NCI-H1694 treated with DMSO at 0.1 percent for 48 hours (cell line): ENCODE data around the gene CECR2.

Experiments
- DNase-seq: peaks from one replicate; lab custom pipeline; 2025; lab: John Stamatoyannopoulos, UW

CECR2 gene

DNA sequence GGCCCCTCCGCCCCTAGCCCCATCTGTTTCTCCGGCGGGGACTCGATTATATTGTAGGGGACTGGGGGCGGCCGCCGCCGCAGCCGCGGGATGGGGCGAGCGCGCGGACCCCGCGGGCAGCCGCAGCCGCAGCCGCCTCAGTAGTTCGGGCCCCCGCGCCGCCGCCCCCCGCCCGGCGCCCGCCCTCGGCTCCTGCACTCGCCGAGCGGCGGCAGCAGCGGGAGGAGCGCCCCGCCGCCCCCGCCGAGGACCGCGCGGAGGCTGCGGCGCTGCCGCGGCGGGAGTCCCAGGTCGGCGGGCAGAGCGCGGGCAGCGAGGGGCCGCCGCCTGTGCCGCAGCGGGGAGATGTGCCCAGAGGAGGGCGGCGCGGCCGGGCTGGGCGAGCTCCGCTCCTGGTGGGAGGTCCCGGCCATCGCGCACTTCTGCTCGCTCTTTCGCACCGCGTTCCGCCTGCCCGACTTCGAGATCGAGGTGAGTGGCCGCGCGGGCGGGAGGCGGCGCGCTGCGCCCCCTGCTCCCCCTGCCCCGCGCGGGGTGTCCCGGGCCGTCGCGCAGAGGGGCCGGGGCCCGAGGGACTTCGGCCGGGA is at the start of gene CECR2:
Gene CECR2 (plus strand): TSS at position 22 of the 587 bp plus-strand sequence. CDS start 324 bp downstream, at position 346.
- DNase-seq, result peak; percentile 2

DNA sequence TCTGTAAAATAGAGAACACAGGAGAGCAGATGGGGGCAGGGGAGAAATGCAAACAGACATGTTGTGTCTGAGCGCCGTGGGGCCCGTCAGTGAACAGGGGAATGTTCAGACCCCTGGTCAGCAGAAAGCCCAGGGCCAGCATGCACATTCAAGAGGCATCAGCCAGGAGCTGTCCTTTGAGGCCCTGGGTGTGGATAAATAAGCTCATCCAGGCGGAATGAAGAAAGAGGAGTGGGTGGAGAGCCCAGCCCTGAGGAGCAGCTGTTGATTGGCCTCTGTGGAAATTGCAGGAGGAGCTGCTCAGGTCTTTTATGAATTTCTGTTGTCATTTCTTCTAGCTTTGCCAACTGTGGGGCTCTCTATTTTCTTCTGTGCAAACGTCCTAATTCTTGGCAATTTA is 49.7 kb upstream of the CECR2 start:
- DNase-seq, result no peak

DNA sequence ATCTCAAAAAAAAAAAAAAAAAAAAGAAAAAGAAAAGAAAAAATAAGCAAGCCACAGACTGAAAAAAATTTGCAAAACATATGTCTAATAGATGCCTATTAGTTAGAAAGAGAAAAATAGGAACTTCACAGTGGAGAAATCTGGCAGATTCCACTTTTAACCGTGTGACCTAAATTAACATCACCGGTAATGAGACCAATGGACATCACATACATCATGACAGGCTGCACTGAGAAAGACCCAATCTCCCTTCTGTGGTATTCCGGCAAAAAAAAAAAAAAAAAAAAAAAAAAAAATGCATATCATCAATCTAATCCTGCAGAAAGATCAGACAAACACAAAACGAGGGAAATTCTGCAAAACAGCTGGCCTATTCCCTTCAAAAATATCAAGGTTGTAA is 46.7 kb upstream of the CECR2 start:
- DNase-seq, result no peak

DNA sequence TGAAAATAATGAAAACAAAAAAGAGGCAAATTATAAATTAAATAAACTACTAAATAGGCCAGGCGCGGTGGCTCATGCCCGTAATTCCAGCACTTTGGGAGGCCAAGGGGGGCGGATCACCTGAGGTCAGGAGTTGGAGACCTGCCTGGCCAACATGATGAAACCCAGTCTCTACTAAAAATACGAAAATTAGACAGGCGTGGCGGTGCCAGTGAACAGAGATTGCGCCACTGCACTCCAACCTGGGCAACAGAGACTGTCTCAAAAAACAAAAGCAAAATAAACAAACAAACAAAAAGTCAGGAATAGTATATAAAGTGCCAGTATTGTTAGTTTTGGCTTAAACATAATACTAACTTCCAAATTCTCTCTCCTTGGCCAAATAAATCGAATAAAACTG is 37.6 kb upstream of the CECR2 start:
- no peak for DNase-seq

DNA sequence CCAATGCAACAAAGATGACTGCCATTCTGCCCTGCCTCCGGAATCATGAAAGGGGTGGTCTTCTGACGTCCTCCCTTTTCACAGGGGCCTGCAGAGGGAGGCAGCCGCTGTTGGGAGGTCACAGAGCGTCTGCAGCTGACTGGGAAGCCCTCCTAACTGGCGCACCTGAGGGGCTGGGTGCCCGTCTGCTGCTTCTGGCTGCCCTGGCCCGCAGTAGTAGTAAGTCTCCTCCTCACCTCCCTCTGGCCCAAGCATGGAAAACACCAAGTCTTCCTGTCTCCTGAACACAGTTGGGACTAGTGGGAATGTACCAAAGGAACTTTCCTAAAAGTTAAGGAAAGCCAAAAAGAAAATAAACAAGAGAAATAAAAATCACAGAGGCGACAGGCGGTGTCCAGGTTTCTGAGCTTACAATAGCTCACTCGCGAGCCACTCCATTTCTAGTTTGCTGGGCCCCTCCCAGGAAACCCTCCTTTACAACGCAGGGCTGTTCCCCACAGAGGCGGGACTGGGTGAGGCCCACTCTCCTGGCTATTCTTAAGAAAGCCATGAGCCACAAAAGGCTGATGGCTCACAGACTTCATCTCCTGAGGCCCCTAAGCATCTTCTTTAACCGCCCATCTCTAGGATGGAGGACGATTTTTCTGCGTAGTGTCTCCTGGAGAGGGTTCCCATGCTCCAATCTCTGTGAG is 37.0 kb upstream of the CECR2 start:
- DNase-seq, result no peak

DNA sequence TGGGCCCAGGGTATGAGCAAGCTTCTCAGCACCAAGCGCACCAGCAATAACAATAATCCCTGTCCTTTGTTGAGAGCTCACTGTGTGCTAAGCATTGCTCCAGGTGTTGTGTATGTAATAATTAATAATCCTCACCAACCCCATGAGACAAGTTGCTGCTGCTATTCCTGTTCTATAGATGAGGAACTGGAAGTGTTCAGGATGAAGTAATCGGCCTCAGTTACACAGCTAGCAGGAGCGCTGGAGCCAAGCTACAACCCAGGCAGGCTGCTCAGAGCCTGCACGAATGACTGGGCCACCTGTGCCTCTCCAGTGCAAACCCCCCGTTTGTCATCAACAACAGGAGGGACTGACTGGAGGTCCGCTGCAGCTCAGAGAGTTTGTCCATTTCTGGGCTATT is 35.2 kb upstream of the CECR2 start:
- DNase-seq, result no peak

DNA sequence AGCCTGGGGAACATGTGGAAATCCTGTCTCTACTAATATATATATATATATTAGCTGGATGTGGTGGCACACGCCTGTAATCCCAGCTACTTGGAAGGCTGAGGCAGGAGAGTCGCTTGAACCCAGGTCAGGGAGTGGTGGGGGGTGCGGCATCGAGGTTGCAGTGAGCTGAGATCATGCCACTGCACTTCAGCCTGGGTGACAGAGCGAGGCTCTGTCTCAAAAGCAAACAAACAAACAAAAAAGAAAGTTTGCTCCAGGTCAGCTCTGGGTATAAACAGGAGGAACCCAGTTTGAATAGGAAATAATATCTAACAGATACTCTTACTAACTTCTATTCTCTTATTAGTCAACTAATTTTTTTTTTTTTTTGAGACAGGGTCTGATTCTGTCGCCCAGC is 34.3 kb upstream of the CECR2 start:
- no peak for DNase-seq

DNA sequence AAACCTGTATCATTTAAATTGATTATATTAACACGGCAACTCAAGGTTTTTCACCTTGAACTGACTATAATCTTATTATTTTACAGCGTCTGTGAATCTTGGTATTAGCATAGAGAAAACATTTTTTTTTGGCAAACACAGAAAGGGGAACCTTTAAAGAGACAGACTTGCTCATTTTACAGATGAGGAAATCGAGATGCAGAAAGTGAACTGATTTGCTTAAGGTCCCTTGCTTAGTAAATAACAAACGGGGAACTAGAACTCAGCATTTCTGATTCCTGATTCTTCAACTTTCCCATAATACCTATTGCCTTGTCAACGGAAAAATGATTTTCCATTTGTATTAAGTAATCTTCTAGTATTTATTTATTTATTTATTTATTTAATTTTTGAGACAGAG is 33.2 kb upstream of the CECR2 start:
- no peak for DNase-seq

DNA sequence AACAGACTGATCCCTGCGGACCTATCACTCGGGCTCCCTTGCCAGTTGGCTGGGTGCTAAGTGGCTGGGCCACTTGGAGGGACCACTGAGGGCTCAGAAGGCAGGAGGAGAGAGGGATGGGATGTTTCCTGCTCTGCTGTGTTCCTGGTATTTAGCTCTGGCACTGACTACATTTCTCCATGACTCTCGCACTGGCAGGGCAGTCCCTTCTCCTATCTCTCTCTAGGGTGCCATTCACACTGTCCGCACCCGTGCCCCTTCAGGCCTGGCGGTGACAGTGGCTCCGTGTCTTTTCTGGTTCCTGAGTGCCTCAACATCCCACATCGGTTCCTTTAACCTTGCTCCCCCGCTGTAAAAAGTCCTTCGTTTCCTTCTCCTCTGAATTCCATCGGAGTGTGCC is 31.6 kb upstream of the CECR2 start:
- no peak for DNase-seq

DNA sequence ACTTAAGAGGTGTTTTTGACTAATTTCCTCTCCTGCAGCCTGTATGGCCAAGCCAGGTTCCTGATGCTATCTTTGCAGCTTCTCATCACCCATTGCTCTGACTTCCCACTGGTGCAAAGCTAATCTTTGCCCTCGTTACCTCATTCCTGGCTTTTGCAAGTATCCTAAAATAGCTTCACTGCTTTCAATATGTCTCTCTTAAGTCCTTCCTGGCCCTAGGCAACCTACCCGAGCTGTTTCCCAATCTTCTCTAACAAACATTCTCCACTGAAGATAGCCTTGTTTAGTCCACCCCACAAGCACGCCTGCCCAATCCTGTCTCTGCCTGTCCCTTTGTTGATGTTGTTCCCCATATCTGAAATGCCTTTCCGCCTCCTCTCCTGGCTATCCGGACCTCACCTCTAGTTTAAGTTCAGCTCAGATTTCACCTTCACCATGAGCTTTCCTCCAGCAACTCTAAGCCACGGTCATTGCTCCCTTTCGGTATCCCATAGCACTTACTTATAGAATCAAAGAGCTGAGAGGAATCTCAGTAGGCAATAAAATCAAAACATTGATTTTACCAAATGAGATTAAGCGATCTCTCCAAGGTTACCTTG is 30.1 kb upstream of the CECR2 start:
- DNase-seq, result peak; percentile 1

DNA sequence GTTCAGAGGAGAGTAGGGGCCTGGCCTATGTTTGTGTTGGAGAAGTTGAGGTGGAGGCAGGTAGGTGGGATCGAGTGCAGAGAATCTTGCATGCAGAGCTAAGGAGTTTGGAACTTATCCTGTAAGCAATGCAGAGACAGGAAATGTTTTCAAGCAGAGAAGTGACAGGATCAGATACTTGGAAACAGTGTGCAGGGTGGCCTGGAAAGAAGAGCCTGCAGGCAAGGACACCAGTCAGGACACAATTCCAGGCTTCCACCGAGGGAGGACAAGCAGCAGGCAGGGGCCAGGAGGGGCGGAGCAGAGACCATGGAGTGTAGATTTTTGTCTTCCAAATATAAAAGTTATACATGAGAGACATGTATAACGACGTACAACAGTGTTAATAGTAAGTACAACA is 26.9 kb upstream of the CECR2 start:
- no peak for DNase-seq

DNA sequence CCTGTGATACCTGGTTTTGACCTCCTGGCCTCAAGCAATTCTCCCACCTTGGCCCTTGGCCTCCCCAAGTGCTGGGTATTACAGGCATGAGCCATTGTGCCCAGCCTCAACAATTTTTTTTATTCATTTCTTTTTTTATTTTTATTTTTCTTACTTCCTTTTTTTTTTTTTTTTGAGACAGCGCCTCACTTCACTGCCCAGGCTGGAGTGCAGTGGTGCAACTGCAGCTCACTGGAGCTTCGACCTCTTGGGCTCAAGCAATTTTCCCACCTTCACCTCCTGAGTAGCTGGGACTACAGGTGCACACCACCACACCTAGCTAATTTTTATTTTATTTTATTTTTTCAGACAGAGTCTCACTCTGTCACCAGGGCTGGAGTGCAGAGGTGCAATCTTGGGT is 25.5 kb upstream of the CECR2 start:
- DNase-seq, result no peak

DNA sequence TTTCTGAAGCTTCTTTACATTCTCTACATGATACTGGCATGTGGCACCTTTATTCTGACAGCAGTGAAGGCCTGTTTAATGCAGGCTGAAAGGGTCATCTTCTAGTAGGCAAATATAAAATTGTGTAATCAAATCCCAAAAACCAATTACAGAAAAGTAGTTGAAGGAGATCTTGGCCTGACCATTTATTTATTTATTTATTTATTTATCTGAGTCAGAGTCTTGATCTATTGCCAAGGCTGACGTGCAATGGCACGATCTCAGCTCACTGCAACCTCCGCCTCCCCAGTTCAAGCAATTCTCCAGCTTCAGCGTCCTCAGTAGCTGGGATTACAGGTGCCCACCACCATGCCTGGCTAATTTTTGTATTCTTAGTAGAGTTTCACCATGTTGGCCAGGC is 22.7 kb upstream of the CECR2 start:
- no peak for DNase-seq

DNA sequence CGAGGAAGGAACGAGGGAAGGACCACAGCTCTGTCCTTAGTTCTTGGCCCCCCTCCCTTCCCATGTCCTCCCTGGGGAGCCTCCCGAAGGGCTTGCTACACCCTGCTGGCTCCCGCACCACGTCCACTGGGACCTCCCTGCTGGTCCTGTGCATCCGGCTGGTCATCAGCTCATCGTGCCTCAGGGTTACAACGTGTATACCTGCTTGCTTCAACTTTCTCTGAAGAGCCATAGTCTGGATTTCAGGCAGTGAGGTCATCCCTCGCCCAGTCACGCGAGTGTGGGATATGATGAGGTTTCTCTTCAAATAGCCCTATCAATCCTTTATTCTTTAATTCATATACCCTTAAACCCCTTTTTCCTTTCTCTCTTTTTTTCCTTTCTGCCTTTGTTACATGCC is 21.5 kb upstream of the CECR2 start:
- no peak for DNase-seq

DNA sequence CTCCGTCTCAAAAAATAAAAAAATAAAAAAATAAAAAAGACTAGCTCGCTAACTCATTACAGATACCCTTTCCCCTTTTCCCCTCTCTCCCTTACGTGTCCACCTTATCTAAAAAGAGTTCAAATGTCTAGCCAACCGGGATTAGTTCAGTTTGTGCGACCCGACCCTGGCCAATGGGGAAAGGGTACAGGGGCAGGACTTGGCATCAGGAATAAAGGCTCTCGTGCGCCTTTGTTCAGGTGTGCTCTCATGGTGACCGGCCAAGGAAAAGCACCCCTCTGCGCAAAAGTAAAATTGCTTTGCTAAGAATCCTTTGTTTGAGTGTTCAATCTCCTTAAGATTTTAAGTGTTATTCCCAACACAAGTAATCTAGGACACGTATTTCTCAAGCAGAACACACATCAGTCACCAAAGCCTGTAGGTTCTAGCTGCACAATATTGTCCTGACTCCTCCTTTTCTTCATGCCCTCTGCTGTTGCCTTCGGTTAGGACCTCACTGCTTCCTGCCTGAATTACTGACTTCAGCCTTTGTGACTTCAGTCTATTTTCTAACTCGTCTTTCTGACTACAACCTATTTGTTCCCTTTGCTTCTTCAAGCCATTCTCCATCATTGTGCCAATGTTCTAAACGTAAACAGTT is 20.7 kb upstream of the CECR2 start:
- no peak for DNase-seq

DNA sequence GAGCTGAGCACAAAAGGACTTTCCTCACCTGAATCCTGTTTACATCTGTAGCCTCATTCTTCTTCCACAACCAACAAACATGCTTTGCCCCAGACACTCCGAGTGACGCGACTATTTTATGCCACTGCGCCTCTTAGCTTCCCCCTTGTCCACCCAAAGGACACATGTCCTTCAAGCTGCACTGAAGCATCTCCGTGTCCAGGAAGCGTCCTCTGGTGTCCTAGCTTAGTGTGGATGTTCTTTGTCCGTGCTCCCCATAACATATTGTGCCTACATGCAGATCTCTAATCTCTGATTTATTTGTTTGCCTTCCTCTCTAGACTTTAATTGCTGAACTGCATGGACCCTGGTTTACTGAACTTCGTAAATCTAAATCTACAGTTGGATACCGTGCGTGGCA is 20.1 kb upstream of the CECR2 start:
- no peak for DNase-seq

DNA sequence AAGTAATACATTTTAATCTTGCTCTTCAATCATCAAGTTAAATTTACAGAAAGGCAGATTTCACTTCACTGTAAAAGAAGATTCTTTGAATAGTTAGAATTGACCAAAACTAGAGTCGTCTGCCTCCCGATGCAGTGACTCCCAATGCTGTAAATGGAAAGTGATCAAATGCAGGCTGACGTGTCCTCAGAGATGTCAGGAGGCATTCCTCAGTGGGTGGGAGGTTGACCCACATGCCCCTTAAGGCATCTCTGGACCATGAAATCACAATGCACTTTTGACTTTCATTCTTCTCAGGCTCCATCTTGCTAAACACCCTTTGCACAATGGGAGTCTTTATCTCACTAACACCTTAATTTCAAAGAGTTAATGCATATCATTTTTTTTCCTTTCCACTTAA is 19.0 kb upstream of the CECR2 start:
- no peak for DNase-seq

DNA sequence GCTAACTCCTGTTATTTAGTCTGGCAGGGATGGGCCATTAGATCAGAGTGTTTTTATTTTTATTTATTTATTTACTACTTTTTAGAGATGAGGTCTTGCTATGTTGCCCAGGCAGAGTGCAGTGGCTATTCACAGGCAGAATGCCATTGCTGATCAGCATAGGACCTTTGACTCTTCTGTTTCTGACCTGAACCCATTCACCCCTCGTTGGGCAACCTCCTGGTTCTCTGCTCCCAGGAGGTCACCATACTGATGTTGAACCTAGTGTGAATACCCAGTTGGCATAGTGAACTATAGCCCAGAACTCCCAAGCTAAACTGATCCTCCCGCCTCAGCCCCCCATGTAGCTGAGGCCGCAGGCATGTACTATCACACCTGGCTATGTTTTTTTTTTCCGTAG is 16.5 kb upstream of the CECR2 start:
- no peak for DNase-seq

DNA sequence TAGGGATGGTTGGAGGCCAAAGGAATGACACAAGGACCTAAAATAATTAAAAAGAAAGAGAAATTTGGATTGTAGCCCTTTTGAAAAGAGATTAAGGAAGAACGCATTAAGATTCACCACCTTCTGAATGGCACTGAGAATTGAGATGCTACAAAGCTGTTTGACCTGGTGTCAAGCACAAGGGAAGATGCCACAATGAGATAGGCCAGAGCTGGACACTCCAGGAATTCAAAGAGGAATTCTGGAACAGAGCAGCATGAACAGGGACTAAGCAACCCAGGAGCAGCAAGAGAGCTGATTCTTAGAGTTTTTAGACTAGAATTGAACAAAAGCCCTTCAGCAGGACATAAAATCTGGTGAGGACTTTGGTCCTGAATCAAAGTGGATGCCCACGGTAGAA is 11.6 kb upstream of the CECR2 start:
- no peak for DNase-seq

DNA sequence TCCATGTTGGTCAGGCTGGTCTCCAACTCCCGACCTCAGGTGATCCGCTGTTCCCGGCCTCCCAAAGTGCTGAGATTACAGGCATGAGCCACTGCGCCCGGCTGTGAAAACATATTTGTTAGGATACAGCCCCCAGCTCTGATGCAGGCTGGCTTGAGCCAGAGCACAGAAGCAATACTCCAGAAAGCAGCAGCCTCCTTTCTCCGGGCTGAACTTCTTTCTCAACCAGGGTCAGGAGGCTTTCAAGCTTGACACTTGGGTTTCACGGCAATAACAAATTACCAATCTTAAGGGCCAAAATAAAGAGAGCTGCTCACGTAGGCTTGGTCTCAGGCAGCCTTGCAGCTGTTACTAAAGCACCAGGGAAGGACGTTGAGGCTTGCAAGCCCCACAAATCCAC is 10.8 kb upstream of the CECR2 start:
- DNase-seq, result no peak

DNA sequence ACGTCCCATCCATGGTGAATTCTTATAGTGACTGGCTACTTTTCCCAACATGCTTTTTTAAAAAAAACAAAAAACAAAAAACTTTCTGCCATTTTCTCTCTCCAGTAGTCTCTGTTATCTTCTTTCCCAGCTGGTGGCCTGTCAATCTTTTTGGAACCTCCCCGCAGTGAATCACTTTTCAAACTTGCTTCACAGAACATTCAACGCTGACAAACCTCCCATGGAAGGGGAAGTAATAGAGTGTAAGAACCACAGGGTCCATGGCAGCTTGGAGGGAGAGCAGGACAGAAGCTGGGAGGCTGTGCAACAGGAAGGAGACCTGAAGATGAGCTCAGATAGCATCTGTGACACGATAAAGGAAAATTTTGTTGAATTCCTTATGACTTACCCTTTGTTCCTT is 9.8 kb upstream of the CECR2 start:
- no peak for DNase-seq

DNA sequence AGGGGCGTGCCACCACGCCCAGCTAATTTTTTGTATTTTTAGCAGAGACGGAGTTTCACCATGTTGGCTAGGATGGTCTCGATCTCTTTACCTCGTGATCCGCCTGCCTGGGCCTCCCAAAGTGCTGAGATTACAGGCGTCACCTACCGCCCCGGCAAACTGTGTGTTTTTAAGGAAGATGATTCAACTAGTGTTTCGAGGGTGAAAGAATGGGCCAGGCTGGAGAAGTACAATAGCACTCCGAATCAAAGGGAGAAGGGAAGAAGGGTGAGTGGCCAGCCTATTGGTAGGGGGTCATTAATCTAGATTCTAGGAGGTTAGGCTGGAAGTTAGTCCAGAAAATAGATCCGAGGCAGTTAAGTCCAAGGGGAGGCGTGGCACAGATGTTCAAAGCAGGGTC is 2.9 kb upstream of the CECR2 start:
- DNase-seq, result no peak

DNA sequence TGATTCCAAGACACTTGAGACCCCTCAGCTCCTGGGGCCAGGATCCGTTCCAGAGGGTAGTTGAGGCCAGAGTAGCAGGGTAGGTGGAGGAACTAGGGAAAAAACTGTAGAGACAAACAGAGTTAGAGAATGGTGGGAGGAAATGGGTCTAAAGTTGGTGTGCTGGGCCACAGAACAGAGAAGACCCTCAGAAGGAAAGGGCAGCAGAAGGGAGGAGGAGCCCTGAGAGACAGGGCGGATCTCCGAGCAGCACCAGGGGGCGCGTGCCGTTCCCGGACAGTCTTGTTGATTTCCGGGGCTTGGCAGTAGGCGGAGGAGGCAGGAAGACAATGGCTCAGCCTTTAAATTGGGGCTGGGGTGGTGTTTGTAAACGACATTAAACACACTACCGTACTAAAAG is 2.4 kb upstream of the CECR2 start:
- DNase-seq, result no peak
